Ovary (tissue), 3 donors: Measurements from ENCODE around the gene STX16.

Source experiments
- POLR2A ChIP-seq: fragments of 450-650 bp; IDR thresholded peaks from one replicate; pipeline ENCODE4 v1.6.1; 2017; ENCODE audit warnings: antibody characterized with exemption, mild to moderate bottlenecking, moderate library complexity
- TF ChIP-seq, protein P1 (sequence below), 3 donors: fragments of 450-650 bp in 2 of 3; fragments of 200-600 bp in 1 of 3; IDR thresholded peaks; one replicate each; pipeline versions ENCODE4 v1.5.1 to v1.8.0; 2016 to 2022; ENCODE audit warnings: antibody characterized with exemption in 3 of 3, mild to moderate bottlenecking in 1 of 3
- donor health status: DM: no; HTN: no; CAD: no.

DNA sequence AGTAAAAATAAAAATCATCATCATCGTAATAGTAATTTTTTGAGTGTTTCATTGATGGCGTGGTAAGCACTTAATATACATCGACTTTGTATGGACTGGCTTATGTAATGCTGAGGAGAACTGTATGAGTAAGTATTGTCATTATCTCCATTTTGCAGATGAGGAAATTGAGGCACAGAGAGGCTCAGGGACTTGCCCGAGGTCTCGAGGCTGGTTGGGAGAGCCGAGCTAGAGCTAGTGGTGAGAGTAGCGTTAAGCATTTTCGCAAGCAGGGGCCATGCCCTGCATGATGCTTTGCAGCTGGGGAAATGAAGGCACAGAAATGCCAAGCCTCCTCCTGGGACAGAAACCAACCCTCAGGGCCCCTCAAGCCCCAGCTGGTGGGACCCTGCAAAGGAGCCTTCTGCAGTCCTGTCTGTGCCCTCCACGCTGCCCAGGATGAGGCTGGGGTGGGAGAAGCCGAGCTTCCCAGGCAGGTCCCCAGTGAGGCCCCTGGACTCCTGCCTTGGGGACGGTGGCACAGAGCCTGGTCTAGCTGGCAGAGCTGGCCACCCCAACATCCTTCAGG is 31.1 kb upstream of the STX16 start:
- TF ChIP-seq, protein P1, sequence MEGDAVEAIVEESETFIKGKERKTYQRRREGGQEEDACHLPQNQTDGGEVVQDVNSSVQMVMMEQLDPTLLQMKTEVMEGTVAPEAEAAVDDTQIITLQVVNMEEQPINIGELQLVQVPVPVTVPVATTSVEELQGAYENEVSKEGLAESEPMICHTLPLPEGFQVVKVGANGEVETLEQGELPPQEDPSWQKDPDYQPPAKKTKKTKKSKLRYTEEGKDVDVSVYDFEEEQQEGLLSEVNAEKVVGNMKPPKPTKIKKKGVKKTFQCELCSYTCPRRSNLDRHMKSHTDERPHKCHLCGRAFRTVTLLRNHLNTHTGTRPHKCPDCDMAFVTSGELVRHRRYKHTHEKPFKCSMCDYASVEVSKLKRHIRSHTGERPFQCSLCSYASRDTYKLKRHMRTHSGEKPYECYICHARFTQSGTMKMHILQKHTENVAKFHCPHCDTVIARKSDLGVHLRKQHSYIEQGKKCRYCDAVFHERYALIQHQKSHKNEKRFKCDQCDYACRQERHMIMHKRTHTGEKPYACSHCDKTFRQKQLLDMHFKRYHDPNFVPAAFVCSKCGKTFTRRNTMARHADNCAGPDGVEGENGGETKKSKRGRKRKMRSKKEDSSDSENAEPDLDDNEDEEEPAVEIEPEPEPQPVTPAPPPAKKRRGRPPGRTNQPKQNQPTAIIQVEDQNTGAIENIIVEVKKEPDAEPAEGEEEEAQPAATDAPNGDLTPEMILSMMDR (IDR thresholded peaks at IDR 0.05) = no peak
- TF ChIP-seq POLR2A = no peak
